Skeletal muscle tissue (tissue), 4 donors: ENCODE measurements around the gene CFAP20. TPM values are rescaled to one million over a fixed set of nuclear protein-coding genes. Genes with fewer than 3 reads are reported as not detected.

Experiments used
- H3K27ac ChIP-seq: one replicate; pipeline ENCODE4 v1.7.0; 2013; ENCODE audit warnings: mild to moderate bottlenecking, low read depth, low read length, inconsistent platforms
- H3K27me3 ChIP-seq, 3 donors: one replicate each; pipeline ENCODE4 v1.7.0; 2013; ENCODE audit warnings: low read length in 3 of 3; ENCODE audit not compliant: control insufficient read depth in 3 of 3, insufficient read depth in 3 of 3
- H3K36me3 ChIP-seq, 3 donors: one replicate each; pipeline ENCODE4 v1.7.0; 2013; ENCODE audit warnings: low read length in 3 of 3; ENCODE audit not compliant: control insufficient read depth in 3 of 3, insufficient read depth in 3 of 3
- H3K4me1 ChIP-seq, 3 donors: one replicate each; pipeline ENCODE4 v1.7.0; 2013; ENCODE audit warnings: low read length in 3 of 3, mild to moderate bottlenecking in 3 of 3; ENCODE audit not compliant: control insufficient read depth in 3 of 3, insufficient read depth in 3 of 3
- H3K4me3 ChIP-seq, 3 donors: one replicate each; pipeline ENCODE4 v1.7.0; 2013; ENCODE audit warnings: low read length in 3 of 3
- H3K9ac ChIP-seq, 3 donors: one replicate each; pipeline ENCODE4 v1.7.0; 2013; ENCODE audit warnings: low read length in 3 of 3, mild to moderate bottlenecking in 3 of 3, moderate library complexity in 2 of 3, low read depth in 1 of 3
- H3K9me3 ChIP-seq, 3 donors: one replicate each; pipeline ENCODE4 v1.7.0; 2013; ENCODE audit warnings: low read length in 3 of 3; ENCODE audit not compliant: control insufficient read depth in 3 of 3
- total RNA-seq: library from RNA; depleted of rRNA; stranded (reverse); fragments of >200 nt; gene quantifications from one replicate; pipeline ENCODE4 v1.2.3, GENCODE V29; 2014
- donor health status: Osteomylitis.

Gene CFAP20
- 47.5 TPM for total RNA-seq

DNA sequence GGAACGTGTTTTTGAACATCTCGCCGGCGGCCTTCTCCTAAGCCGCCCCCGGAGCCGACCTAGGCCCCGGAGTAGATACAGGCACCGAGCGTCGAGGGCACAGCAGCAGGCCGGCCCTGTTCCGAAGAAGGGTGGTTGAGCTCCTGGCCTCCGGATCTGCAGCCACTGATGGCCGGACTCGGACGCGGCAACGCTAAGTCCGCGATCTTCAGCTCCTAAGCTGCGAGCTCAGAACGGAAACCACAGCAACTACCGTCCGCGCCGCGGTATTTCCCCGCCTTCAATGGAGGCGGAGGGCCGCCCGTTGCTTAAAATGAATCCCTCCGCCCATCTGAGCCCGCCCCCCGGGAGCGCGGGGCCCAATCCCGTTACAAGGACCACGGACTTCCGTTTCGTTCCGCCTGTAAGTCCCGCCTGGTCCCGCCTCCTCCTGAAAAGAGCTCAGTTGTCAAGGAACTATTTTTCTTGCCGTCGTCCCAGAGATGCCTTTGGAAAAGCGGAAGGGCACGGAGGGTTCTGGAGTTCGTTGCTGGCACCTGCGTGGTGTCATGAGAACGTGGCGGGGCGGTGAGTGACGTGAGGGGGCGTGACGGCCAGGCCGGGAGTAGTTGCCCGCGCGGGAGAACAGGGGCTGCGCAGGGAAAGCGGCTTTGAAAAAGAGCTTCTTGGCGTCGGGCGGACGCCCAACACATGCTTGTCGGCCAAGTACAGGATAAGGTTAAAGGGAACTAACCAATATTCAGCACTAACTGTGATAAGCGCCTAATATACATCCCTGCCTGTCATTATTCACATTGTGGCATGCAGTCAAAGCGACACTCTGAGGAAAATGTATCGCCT is at the start of gene CFAP20:
TSS of gene CFAP20 (minus strand) at position 285 of the 840 bp plus-strand sequence. CDS start at position 19, 266 bp downstream.
- peak within 1 kb of the TSS; percentile 82 for H3K27ac ChIP-seq

GRCh38 chr16:58177353-58177710 is 48.2 kb upstream of the CFAP20 start:
- peaks cover 0 to 20% (median 16%) of the 10 kb centered on the region in 3 donors for H3K36me3 ChIP-seq
- H3K4me3 ChIP-seq, result no peak overlapping the region
- no peak overlapping the region for H3K9ac ChIP-seq
- no peaks in the 10 kb centered on the region for H3K9me3 ChIP-seq
- no peaks in the 10 kb centered on the region for H3K27me3 ChIP-seq
- no peak overlapping the region for H3K27ac ChIP-seq
- H3K4me1 ChIP-seq, result no peaks in the 10 kb centered on the region

More for the DNA sequence above, at the start of gene CFAP20:
- Histone ChIP-seq H3K4me1 (peaks cover 30 to 41% (median 31%) of the 10 kb centered on the region in 3 donors), H3K4me3 (peak within 1 kb of the TSS; percentile 82 to 93 (median 89)), H3K9ac (peak within 1 kb of the TSS; percentile 78 to 93 (median 84)), H3K27me3 (no peaks in the 10 kb centered on the region), H3K36me3 (no peaks in the 10 kb centered on the region), H3K9me3 (no peaks in the 10 kb centered on the region)

- Histone ChIP-seq H3K9ac (no peak overlapping the region), H3K36me3 (peaks cover 0 to 20% (median 16%) of the 10 kb centered on the region in 3 donors), H3K4me3 (no peak overlapping the region), H3K4me1 (no peaks in the 10 kb centered on the region), H3K27ac (no peak overlapping the region), H3K9me3 (no peaks in the 10 kb centered on the region), H3K27me3 (no peaks in the 10 kb centered on the region)
Observed at GRCh38 chr16:58176608-58177352, 47.6 kb upstream of the CFAP20 start.

GRCh38 chr16:58170223-58170622 is 41.0 kb upstream of the CFAP20 start:
- Histone ChIP-seq H3K4me1 (no peaks in the 10 kb centered on the region), H3K9me3 (no peaks in the 10 kb centered on the region), H3K27me3 (no peaks in the 10 kb centered on the region), H3K36me3 (peaks cover 22 to 52% (median 43%) of the 10 kb centered on the region in 3 donors), H3K4me3 (no peak overlapping the region), H3K27ac (no peak overlapping the region), H3K9ac (no peak overlapping the region)

GRCh38 chr16:58160855-58161254 is 31.7 kb upstream of the CFAP20 start:
- peaks cover 48 to 76% (median 61%) of the 10 kb centered on the region in 3 donors for H3K36me3 ChIP-seq
- no peaks in the 10 kb centered on the region for H3K4me1 ChIP-seq
- no peaks in the 10 kb centered on the region for H3K9me3 ChIP-seq
- no peak overlapping the region for H3K4me3 ChIP-seq
- no peaks in the 10 kb centered on the region for H3K27me3 ChIP-seq
- no peak overlapping the region for H3K9ac ChIP-seq
- no peak overlapping the region for H3K27ac ChIP-seq

DNA sequence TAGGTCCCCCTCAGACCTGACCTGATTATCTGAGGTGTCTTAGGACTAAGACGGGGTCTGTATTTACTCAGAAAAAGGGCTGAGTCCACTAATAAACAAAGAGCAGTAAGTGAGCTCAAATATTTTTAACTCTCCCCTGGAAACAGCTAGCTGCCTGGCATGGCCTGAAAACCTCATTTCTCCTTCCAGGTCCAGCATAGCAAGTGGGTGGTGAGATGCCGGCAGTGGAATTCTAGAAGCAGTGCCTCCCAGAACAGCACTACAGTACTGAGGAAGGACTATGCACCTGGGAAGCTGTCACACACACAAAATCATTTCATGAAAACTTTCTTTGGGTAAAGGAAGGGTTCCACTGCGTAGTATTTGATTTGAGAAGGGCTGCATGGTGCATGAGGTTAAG is 29.5 kb upstream of the CFAP20 start:
- no peak overlapping the region for H3K4me3 ChIP-seq
- H3K36me3 ChIP-seq, result peaks cover 37 to 56% (median 40%) of the 10 kb centered on the region in 3 donors
- H3K27ac ChIP-seq, result no peak overlapping the region
- H3K27me3 ChIP-seq, result no peaks in the 10 kb centered on the region
- no peak overlapping the region for H3K9ac ChIP-seq
- no peaks in the 10 kb centered on the region for H3K9me3 ChIP-seq
- H3K4me1 ChIP-seq, result no peaks in the 10 kb centered on the region

DNA sequence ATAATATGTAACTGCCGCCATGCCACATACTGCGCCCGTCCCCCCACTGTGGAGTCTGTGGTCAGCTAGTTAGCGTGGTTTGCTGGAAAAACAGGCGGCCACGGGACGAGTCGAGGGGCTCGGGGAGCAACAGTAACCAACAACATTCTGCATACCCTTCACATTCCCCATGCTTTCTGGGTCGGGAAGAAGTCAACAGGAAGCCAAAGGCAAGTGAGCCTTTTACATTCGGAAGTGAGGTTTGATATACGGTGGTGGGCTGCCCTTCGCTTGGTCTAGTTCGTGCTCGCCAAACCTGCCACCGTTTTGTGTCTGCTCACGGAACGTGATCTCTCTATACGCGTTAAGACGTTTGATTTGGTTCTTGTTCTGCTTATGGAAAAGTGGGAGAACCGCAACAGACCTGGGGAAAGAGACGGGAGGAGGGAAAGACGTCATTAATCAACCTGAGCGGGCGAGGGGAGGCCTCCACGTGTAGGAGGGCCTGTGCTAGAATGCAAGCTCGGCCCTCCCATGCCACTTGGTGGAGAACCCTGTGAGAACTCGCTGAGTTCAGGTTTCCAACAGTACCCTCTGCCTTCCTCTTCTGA is 28.9 kb upstream of the CFAP20 start:
- H3K9me3 ChIP-seq, result no peaks in the 10 kb centered on the region
- H3K27ac ChIP-seq, result no peak overlapping the region
- H3K4me1 ChIP-seq, result no peaks in the 10 kb centered on the region
- H3K27me3 ChIP-seq, result no peaks in the 10 kb centered on the region
- H3K9ac ChIP-seq, result no peak overlapping the region
- H3K36me3 ChIP-seq, result peaks cover 30 to 49% (median 33%) of the 10 kb centered on the region in 3 donors
- H3K4me3 ChIP-seq, result no peak overlapping the region

DNA sequence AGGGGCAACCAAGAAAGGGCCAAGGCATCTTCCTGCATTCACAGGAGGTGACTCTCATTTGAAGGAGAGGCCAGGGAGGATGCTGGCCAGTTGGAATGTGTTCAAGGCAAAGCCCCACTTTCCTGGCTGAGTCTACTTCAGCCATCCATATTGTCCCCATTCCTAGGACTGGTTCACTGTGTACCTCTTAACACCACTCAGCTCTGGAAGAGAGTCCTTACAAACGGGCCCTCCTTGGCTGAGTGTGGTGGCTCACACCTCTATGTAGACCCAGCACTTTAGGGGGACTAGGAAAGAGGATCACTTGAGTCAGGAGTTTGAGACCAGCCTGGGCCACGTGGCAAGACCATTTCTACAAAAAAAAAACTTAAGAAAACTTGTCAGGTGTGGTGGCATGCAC is 28.1 kb upstream of the CFAP20 start:
- Histone ChIP-seq H3K9ac (no peak overlapping the region), H3K9me3 (no peaks in the 10 kb centered on the region), H3K4me3 (no peak overlapping the region), H3K4me1 (no peaks in the 10 kb centered on the region), H3K36me3 (peaks cover 25 to 41% (median 26%) of the 10 kb centered on the region in 3 donors), H3K27me3 (no peaks in the 10 kb centered on the region), H3K27ac (no peak overlapping the region)

- H3K9ac ChIP-seq, result no peak overlapping the region
- no peak overlapping the region for H3K4me3 ChIP-seq
- no peaks in the 10 kb centered on the region for H3K4me1 ChIP-seq
- H3K27me3 ChIP-seq, result no peaks in the 10 kb centered on the region
- H3K36me3 ChIP-seq, result peaks cover 12 to 30% (median 13%) of the 10 kb centered on the region in 3 donors
- H3K9me3 ChIP-seq, result no peaks in the 10 kb centered on the region
- H3K27ac ChIP-seq, result no peak overlapping the region
Observed at GRCh38 chr16:58155839-58156238, 26.7 kb upstream of the CFAP20 start.
